Epithelial cell of esophagus (primary cell): Measurements from ENCODE around the gene SLC28A3.
"Not testable (repeated sequence)": the region's sequence is repeated elsewhere in the genome, so short reads cannot be mapped to it uniquely, and the experiment has no call there.

Source experiments
- DNase-seq: peaks from one replicate; pipeline ENCODE4 v3.0.0; 2010; ENCODE audit warnings: low read depth
- H3K4me3 ChIP-seq: 2 replicates; pipeline ENCODE4 v1.5.1; 2011; ENCODE audit warnings: mild to moderate bottlenecking, low read length, control low read depth
- CTCF ChIP-seq: IDR thresholded peaks from 2 replicates; pipeline ENCODE4 v1.5.1; 2011; ENCODE audit warnings: low read depth, mild to moderate bottlenecking, low read length, control low read depth, inconsistent platforms; ENCODE audit not compliant: insufficient read depth; ENCODE audit errors: missing control alignments

SLC28A3 gene, protein sequence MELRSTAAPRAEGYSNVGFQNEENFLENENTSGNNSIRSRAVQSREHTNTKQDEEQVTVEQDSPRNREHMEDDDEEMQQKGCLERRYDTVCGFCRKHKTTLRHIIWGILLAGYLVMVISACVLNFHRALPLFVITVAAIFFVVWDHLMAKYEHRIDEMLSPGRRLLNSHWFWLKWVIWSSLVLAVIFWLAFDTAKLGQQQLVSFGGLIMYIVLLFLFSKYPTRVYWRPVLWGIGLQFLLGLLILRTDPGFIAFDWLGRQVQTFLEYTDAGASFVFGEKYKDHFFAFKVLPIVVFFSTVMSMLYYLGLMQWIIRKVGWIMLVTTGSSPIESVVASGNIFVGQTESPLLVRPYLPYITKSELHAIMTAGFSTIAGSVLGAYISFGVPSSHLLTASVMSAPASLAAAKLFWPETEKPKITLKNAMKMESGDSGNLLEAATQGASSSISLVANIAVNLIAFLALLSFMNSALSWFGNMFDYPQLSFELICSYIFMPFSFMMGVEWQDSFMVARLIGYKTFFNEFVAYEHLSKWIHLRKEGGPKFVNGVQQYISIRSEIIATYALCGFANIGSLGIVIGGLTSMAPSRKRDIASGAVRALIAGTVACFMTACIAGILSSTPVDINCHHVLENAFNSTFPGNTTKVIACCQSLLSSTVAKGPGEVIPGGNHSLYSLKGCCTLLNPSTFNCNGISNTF

DNA sequence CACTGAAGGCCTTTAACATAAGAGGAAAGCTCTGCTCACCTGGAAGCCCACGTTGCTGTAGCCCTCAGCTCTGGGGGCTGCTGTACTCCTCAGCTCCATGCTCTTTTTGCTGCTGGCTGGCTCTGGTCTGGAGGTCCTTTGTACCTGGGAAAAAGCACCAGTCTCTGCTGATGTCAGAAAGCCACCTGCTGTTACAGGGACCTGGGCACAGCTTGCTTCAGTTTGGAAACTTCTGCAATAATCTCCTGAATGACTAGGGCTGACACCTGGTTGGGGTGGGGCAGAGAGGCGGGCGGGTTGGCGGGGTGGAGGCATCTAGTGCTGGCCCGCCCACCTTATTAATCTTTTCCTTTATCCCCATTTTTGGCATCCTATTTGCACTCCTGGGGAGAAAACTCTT, at the start of gene SLC28A3:
Gene SLC28A3, minus strand, starts transcription at position 224 of the 400 bp plus-strand sequence. Its CDS starts 125 bp downstream, at position 99.
- peak within 1 kb of the TSS; percentile 43 for H3K4me3 ChIP-seq
- peak; percentile 66 for DNase-seq
- no peak for TF ChIP-seq CTCF

GRCh38 chr9:84390254-84390653, 49.7 kb upstream of the SLC28A3 start:
- peak; percentile 90 for DNase-seq
- not testable (repeated sequence) for H3K4me3 ChIP-seq

DNA sequence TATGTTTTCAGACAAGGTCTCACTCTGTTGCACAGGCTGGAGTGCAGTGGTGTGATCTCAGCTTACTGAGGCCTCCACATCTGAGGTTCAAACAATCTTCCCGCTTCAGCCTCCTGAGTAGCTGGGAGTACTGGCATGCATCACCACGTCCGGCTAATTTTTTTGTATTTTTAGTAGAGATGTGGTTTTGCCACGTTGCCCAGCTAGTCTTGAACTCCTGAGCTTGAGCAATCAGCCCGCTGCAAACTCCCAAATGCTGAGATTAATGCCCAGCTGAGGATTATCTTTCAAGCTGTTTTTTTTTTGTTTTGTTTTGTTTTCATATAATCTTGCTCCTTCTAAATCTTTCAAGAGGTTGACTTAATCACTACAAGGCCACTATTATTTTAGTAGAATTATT, 47.3 kb upstream of the SLC28A3 start:
- no peak for TF ChIP-seq CTCF
- no peak for DNase-seq
- no peak overlapping the region for H3K4me3 ChIP-seq

DNA sequence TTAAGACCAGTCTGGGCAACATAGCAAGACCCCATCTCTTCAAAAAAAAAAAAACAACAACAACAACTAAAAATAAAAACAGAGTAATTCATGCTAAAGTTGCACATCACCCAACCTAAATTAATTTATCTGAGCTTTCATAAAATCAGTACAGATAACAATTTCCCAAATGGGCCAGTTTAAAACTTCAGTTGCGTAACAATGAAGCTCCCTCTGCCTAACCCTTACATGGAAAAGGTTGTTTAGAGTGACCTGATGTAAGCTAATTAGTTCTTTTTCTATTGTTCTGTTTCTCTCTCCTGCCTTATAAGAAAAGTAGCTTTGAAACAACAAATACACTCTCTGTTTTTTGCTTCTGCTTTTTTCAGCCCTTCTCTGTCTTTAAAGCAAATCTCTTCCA, 46.2 kb upstream of the SLC28A3 start:
- H3K4me3 ChIP-seq = no peak overlapping the region
- DNase-seq = no peak
- TF ChIP-seq CTCF = no peak

DNA sequence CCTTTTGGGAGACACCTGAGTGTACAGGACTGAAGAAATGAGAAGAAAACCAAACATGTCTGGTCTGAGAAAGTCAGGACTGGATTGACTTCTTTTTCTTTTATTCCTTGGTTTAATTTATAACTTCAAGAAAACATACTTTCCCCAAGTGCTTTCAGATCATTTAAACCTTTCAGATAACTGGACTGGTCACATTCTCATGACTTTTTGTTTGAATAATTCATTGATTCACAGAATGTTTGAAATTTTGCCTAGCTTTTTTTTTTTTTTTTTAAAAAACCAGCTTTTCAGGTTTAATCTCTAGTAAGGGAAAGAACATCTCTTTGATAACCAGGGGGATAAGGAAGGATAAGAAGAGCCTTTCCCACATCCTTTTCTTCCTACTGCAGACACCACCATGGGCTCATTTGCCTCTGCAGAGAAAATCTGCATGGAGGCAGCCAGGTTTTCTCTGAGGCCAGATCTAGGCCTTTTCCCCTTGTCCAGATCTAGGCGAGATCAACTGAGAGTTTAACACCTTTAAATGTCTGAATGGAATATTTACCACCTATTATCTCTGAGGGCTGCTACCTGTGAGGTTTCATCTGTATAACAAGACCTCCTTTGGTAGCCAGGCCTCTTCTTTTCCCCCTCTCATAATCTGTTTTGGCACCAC, 45.0 kb upstream of the SLC28A3 start:
- no peak for DNase-seq
- TF ChIP-seq CTCF = no peak
- H3K4me3 ChIP-seq = no peak overlapping the region

DNA sequence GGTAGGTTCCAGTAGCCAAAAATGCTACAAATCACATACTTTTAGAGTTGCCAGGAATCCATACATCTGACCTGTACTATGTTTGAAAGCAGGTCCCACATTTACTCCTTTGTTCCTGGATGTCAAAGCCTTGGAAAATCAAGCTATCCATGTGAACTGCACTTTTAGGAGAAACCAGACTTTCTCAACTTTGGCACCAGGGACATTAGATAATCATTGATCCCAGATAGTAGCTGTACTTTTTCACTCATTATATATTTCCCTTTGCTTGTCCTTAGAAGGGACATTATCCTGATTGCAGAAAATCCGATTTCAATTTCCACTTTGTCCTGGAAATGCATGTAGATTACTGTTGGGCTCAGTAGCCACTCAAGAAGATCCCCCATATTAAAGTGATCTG, 44.1 kb upstream of the SLC28A3 start:
- no peak overlapping the region for H3K4me3 ChIP-seq
- TF ChIP-seq CTCF = no peak
- no peak for DNase-seq

GRCh38 chr9:84383178-84383577, 42.6 kb upstream of the SLC28A3 start:
- no peak for TF ChIP-seq CTCF
- DNase-seq = no peak
- H3K4me3 ChIP-seq = no peak overlapping the region
